H1 (cell line): Measurements from ENCODE around the gene REPS1.

Source experiments
- CHD1 ChIP-seq: IDR thresholded peaks from 2 replicates; pipeline ENCODE4 v1.6.1; 2012; ENCODE audit warnings: low read depth, low read length, improper control_type of control experiment
- CTCF ChIP-seq, 3 experiments: IDR thresholded peaks; 1 replicate in 2 of 3; 2 replicates in 1 of 3; pipeline versions ENCODE4 v1.5.1 to v1.6.1; 2011; ENCODE audit warnings: low read length in 3 of 3, mild to moderate bottlenecking in 3 of 3, inconsistent platforms in 2 of 3, low read depth in 1 of 3, moderate library complexity in 1 of 3; ENCODE audit not compliant: insufficient read depth in 1 of 3; ENCODE audit errors: control extremely low read depth in 1 of 3
- EP300 ChIP-seq, 2 experiments: IDR thresholded peaks; 1 replicate in 1 of 2; 2 replicates in 1 of 2; pipeline ENCODE4 v1.6.1; 2011 to 2012; ENCODE audit warnings: low read depth in 2 of 2, low read length in 2 of 2, mild to moderate bottlenecking in 2 of 2, borderline replicate concordance in 1 of 2, inconsistent platforms in 1 of 2, moderate library complexity in 1 of 2
- SP1 ChIP-seq: IDR thresholded peaks from 2 replicates; pipeline ENCODE4 v1.6.1; 2011; ENCODE audit warnings: low read depth, low read length
- TEAD4 ChIP-seq: IDR thresholded peaks from 2 replicates; pipeline ENCODE4 v1.6.1; 2012; ENCODE audit warnings: low read depth, low read length, inconsistent platforms, mixed read lengths
- ZNF274 ChIP-seq: IDR thresholded peaks from 2 replicates; pipeline ENCODE4 v1.7.0; 2012; ENCODE audit warnings: low read length, borderline replicate concordance; ENCODE audit errors: extremely low read depth

GRCh38 chr6:138979813-138980668, 8.0 kb downstream of the REPS1 start:
- TF ChIP-seq EP300 (IDR thresholded peaks at IDR 0.05; ENCODE audit: borderline replicate concordance in 1 of 2, low read depth in 2 of 2, low read length in 2 of 2) (no peak), CHD1 (no peak), SP1 (no peak), CTCF (IDR thresholded peaks at IDR 0.05; ENCODE audit: control extremely low read depth in 1 of 3, insufficient read depth in 1 of 3, low read depth in 1 of 3, low read length in 3 of 3) (no peak), ZNF274 (no peak), TEAD4 (no peak)
